ENCODE data around the gene HSD17B8. TPM values are rescaled to one million over a fixed set of nuclear protein-coding genes. Genes with fewer than 3 reads are reported as not detected.

The HSD17B8 gene
- polyA plus RNA-seq, 1 donor (not counting 4 experiments of a cell fraction or from before 2014, with no cell fraction given), result 18.6 TPM

GRCh38 chr6:33168639-33169038 is 35.8 kb upstream of the HSD17B8 start:
- no peaks in the 10 kb centered on the region for H3K79me2 ChIP-seq (ENCODE audit: control insufficient read depth, insufficient read depth, low read length)
- H3K9me1 ChIP-seq (ENCODE audit: control insufficient read depth, extremely low read depth, insufficient read depth, low read length), result no peaks in the 10 kb centered on the region
- H3K36me3 ChIP-seq (ENCODE audit: control insufficient read depth in 2 of 2, extremely low read depth in 1 of 2, insufficient read depth in 2 of 2, low read length in 2 of 2), result no peaks in the 10 kb centered on the region
- H4K20me1 ChIP-seq (ENCODE audit: control insufficient read depth, extremely low read depth, insufficient read depth, low read length), result no peaks in the 10 kb centered on the region
- no peak overlapping the region for H3K27ac ChIP-seq (ENCODE audit: control insufficient read depth, insufficient read depth, low read length)
- no peak overlapping the region for H3K4me2 ChIP-seq (ENCODE audit: control insufficient read depth, extremely low read depth, insufficient read depth, low read depth, low read length)
- TF ChIP-seq CTCF (optimal IDR thresholded peaks at IDR 0.05 in 1 of 3, IDR thresholded peaks at IDR 0.05 in 1 of 3, conservative IDR thresholded peaks at IDR 0.05 in 1 of 3; ENCODE audit: extremely low read depth in 1 of 3, insufficient read depth in 2 of 3, low read length in 3 of 3), result no peak
- no peak for TF ChIP-seq EZH2 (IDR thresholded peaks at IDR 0.05; ENCODE audit: low read length)
- DNase-seq (ENCODE audit: low read depth, low spot score) (no peak), FAIRE-seq (no peak)
- H3K4me1 ChIP-seq (ENCODE audit: control insufficient read depth, extremely low read depth, insufficient read depth, low read length), result no peaks in the 10 kb centered on the region
- H3K9ac ChIP-seq (ENCODE audit: control insufficient read depth, extremely low read depth, insufficient read depth, low read length), result no peak overlapping the region
- no peaks in the 10 kb centered on the region for H3K9me3 ChIP-seq (ENCODE audit: control insufficient read depth, low read depth, low read length)
- H3K27me3 ChIP-seq (ENCODE audit: control insufficient read depth, extremely low read depth, insufficient read depth, low read length), result peaks cover 7% of the 10 kb centered on the region
- dilution Hi-C loops (cut with MboI; ENCODE audit: extremely low pct_ligation_motif_present, low sequenced_read_pairs), result no loop called here
- no peak overlapping the region for H3K4me3 ChIP-seq (ENCODE audit: control insufficient read depth in 2 of 3, extremely low read depth in 1 of 3, insufficient read depth in 2 of 3, low read depth in 1 of 3, low read length in 3 of 3)
- no peak overlapping the region for H2AFZ ChIP-seq (ENCODE audit: control insufficient read depth, low read length)

- Histone ChIP-seq H3K9me1 (ENCODE audit: control insufficient read depth, extremely low read depth, insufficient read depth, low read length) (no peaks in the 10 kb centered on the region), H3K36me3 (ENCODE audit: control insufficient read depth in 2 of 2, extremely low read depth in 1 of 2, insufficient read depth in 2 of 2, low read length in 2 of 2) (no peaks in the 10 kb centered on the region), H2AFZ (ENCODE audit: control insufficient read depth, low read length) (no peak overlapping the region), H3K9me3 (ENCODE audit: control insufficient read depth, low read depth, low read length) (no peaks in the 10 kb centered on the region), H3K79me2 (ENCODE audit: control insufficient read depth, insufficient read depth, low read length) (no peaks in the 10 kb centered on the region), H3K27me3 (ENCODE audit: control insufficient read depth, extremely low read depth, insufficient read depth, low read length) (peaks cover 6% of the 10 kb centered on the region), H3K9ac (ENCODE audit: control insufficient read depth, extremely low read depth, insufficient read depth, low read length) (no peak overlapping the region), H3K4me1 (ENCODE audit: control insufficient read depth, extremely low read depth, insufficient read depth, low read length) (no peaks in the 10 kb centered on the region), H4K20me1 (ENCODE audit: control insufficient read depth, extremely low read depth, insufficient read depth, low read length) (no peaks in the 10 kb centered on the region), H3K4me3 (ENCODE audit: control insufficient read depth in 2 of 3, extremely low read depth in 1 of 3, insufficient read depth in 2 of 3, low read depth in 1 of 3, low read length in 3 of 3) (no peak overlapping the region), H3K27ac (ENCODE audit: control insufficient read depth, insufficient read depth, low read length) (no peak overlapping the region), H3K4me2 (ENCODE audit: control insufficient read depth, extremely low read depth, insufficient read depth, low read depth, low read length) (no peak overlapping the region)
- FAIRE-seq (no peak), DNase-seq (ENCODE audit: low read depth, low spot score) (no peak)
- dilution Hi-C loops (cut with MboI; ENCODE audit: extremely low pct_ligation_motif_present, low sequenced_read_pairs), result no loop called here
- TF ChIP-seq EZH2 (IDR thresholded peaks at IDR 0.05; ENCODE audit: low read length) (no peak), CTCF (optimal IDR thresholded peaks at IDR 0.05 in 1 of 3, IDR thresholded peaks at IDR 0.05 in 1 of 3, conservative IDR thresholded peaks at IDR 0.05 in 1 of 3; ENCODE audit: extremely low read depth in 1 of 3, insufficient read depth in 2 of 3, low read length in 3 of 3) (no peak)
Measured at GRCh38 chr6:33169291-33170175, 34.9 kb upstream of the HSD17B8 start.

Data from keratinocyte (primary cell).